ENCODE data around the gene KLHL5. TPM values are rescaled to one million over a fixed set of nuclear protein-coding genes. Genes with fewer than 3 reads are reported as not detected.

The KLHL5 gene
- total RNA-seq, 1 donor from 2014 or later = 45.4 TPM

- no peak for DNase-seq (ENCODE audit: low spot score)
These were observed 108.3 kb downstream of the KLHL5 start for GRCh38 chr4:39170301-39170700.

Other genes starting within 250 kb of the KLHL5 start
- gene TLR6, start 205.4 kb upstream of the KLHL5 start, total RNA-seq = 7.3 TPM
- gene FAM114A1, start 194.4 kb upstream of the KLHL5 start, total RNA-seq = 81.3 TPM
- 0.96 TPM for gene TMEM156, start 29.8 kb upstream of the KLHL5 start, total RNA-seq
- 26.1 TPM for gene WDR19, start 120.3 kb downstream of the KLHL5 start, total RNA-seq

All from mesenteric fat pad (tissue), 1 donor.